Measurements from ENCODE around the gene ARID1B. TPM values are rescaled to one million over a fixed set of nuclear protein-coding genes. Genes with fewer than 3 reads are reported as not detected.
A peak's percentile ranks its signal among the peaks of the same experiment; 100 is the strongest.

Gene ARID1B
- total RNA-seq, 1 donor from 2014 or later, result 108 TPM

DNA sequence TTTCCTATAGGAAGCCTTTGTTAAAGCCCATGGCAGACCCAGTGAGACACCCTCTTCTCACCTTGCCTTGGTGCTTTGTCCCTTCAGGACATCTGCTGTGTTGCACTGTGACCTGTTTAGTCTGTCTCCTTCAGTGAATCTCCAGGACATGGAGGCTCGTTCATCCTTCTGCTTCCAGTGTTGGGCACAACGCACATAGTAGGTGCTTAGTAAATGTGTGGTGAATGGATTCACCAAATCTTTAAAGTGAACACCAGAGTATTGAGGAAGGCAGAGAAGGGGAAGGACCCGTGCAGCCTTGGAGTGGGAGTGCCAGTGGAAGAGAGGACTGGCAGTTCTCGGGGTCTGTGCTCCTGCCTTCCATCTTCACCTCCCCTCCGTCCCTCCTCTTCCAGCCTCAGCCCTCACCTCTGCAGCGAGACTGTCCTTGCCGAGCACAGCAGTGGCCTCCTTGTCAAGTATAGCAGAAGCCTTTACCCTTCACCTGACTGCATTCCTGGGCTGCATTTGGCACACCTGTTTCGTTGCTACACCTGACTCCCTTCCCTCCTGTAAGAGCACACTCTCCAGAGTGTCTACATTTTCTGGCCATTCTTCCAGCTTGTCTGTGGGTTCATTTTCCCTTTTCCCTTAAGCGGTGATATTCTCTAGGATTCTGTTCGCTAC, 49.2 kb downstream of the ARID1B start:
- no peak for DNase-seq

DNA sequence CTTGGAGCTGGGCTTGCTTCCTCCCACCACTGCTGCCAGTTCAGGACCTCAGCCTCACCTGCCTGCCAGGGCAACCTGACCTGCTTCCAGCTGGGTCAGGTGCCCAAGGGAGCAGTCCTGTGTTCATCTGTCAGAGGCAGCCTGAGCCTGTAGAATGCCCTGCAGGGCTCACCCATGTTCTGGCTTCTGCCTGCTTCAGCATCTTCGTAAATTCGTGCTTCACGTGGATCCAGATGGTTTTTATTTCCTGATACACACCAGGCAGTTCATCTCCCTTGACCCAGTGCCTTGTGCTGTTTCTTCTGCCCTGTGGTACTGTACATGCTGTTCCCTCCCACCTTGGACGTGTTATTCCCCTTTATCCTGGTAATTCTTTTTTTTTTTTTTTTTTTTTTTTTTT, 50.2 kb downstream of the ARID1B start:
- no peak for DNase-seq

DNA sequence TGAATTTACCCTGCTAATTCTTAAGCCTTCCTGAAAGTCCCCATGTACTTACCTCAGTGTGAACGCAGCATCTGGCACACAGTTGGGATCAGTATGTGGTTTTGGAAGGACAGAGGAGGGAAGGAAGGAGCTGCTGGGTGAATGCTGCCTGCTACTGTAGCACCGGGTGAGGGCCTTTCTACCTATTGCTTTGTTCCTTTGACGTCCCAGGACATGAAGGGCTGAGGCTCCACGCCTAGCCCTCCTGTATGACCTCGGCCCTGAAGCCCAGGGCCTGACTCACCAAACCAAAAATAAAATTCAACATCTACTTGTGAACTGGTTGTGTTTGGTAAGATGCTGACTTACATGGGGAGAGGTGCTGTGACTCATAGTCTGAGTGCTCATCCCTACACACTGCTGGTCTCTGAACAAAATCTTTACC, 51.1 kb downstream of the ARID1B start:
- DNase-seq, result no peak

DNA sequence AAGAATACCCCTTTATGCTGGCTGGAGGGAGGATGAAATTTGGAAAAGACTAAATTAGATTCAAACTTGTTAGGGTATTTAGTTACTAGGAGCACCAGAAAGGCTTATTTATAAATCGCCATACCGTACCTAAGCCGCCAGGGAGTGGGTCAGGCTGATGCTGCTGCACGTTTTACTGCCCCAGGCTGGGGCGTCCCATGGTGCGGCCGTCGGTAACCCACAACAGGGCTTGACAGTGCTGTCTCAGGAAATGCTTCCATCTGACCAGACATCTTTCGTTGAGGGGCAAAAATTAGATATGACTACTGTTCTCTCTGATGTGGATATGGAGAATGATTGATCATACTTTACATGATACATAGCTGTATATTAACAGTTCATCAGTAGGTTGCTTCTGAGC, 52.9 kb downstream of the ARID1B start:
- DNase-seq, result no peak

DNA sequence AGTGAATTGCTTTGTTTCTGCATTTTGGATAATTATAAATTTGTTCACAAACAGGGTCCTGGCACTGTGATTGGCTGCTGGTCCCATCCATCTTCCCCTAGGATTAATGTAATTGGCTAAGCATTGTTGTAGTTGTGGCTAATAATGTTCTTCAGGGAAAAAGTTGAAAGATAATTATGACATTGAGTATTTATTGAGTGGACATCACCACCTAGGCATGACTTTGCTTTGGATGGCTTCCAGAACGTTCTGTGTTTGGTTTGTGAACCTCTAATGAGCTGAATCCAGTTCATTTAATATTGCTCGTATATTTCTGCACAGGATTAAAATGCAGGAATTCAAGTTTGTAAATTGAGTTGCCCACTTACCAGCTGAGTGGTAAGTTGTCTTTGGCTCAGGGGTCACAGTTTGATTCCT, 55.1 kb downstream of the ARID1B start:
- no peak for DNase-seq

DNA sequence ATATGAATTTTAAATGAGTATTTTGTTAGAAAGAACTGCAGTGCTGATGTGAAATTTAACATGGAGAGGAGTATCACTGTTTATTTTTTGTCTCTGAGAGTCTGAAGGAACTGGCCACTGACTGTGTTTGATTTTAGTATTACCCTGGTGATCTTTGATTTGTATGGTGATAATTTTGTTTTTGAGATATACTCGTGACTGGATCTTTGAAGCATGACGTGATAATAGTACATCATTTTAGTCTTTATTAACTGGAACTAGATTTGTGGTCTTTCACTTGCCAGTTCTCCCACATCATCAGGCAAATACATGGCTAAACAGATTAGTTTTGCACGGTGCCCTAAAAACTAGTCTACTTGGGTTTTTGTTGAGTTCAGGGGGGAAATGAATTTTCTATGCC, 55.5 kb downstream of the ARID1B start:
- DNase-seq, result no peak

DNA sequence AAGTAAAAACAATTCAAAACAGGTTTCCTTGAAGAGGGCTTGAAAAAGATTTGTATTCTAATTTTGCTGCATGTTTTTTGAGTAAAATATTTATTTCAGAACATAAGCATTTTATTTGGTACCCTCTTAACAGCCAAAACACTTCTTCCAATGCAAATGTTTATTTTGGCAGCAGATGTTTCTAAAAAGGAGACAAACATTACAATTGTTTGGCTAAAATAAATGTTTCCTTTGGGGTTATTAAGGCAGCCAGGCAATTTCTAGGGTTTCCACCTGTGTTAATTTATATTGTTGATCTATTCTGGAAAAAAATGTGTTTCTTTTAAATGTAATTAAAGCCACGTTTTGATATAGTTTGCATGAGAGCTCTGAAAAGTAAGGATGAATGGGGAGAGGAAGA, 56.6 kb downstream of the ARID1B start:
- no peak for DNase-seq

DNA sequence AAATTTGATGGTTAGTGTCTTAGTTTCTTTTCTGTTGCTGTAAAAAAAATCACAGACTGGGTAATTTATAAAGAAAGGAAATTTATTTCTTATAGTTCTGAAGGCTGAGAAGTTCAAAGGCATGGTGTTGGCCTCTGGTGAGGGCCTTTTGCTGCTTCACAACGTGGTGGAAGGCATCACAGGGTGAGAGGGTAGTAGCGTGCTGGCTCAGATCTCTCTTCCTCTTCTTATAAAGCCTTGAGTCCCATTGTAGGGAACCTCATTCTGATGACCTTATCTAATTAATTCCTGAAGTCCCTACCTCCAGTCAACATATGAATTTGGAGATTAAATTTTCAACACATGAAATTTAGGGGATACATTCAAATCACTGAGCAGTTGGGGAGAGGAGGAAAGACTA, 62.0 kb downstream of the ARID1B start:
- no peak for DNase-seq

DNA sequence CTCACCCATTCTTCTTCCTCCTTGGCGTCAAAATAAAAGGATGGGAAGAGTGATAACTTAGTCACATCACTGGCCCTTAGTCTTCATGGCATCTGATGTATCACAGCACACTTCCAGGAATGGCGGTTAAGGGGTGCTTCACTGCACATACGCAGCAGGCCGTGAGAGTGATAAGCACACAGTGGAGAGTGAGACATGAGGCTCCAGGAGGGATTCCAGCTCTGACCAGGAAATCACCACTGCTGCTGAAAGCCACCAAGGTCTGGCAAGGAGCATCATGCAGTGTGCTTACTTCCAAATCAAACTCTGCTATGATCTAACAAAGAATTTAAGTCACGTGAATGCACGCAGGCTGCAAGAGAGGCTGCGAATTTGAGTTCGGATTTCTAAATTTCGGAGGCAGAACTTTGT, 62.4 kb downstream of the ARID1B start:
- DNase-seq, result no peak

DNA sequence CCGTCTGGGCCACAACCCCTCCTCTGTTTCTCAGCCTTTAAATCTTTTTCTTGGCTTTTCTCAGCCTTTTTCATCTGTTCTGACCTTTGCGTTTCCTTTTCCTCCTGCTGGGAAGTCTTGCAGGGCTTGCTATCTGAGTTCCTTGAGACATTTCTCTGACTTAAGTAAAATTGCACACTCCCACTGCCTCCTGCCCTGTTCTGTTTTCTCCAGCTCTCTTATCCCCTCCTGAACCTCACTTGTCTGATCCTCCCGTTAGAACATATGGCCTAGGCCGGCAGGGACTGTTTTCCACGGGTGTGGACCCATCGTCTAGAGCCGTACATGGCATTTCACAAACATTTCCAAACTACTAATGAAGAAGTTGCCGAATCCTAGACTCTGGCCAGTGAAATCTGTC, 63.0 kb downstream of the ARID1B start:
- DNase-seq, result no peak

DNA sequence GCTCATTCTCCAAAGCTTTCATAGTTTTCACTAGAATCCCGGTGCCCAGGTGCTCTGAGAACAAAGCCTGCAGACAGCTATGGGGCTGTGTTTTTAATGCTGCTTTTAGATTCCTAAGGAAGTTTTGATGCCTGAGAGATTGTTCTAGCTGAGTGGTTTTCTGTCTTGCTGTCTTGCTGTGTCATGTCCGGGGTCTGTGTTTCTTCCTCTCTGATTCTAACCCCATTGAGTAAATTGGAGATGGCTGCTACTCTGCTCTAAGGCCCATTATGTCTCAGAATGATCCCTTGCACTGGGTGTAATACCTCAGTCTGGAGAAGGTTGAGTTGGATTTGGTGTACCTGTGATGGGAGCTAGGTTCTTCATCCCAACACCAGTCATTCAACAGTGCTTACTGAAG, 63.4 kb downstream of the ARID1B start:
- no peak for DNase-seq

DNA sequence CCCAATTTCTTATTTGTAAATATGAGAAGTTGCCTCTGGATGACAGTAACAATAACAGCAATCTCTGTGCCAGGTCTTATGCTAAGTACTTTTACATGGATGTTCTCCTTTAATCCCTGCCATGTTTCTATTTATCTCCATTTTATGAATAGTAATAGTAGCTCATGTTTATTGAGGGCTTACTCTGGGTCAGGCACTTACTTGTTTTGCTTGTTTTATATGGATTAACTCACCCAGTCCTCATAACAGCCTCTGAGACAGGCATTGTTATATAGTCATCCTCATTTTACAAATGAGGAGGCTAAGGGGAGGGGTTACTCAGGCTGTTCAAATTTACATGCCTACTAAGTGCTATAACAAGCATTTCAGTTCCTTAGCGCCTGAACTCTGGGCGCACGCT, 64.3 kb downstream of the ARID1B start:
- DNase-seq, result no peak

DNA sequence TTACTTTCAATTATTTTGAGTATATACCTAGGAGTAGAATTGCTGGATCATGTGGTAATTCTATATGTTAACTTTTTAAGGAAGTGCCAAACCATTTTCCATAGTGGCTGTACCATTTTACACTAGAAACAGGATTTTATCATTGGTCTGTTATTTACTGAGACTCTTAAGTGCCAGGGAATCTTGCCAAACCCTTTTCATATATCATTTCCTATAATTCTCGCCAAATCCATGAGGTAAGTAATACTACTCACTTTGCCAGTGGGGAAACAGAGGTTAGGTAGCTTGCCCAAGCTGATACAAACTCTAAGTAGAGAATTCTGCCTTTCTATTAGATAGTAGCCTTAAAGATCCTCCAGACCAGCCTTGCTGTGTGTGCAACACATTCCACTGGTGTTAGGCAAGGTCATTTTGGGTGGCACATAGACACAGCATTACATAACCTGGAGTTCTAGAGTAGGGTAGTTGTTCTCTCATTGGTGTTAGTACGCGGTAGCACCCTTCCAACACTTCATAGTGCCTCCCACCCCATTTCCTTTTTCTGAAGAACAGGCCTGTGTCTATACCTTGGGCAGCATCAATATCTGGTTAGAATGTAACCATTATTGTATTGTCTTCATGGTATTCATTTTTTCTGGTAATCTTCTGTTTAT, 65.5 kb downstream of the ARID1B start:
- no peak for DNase-seq

DNA sequence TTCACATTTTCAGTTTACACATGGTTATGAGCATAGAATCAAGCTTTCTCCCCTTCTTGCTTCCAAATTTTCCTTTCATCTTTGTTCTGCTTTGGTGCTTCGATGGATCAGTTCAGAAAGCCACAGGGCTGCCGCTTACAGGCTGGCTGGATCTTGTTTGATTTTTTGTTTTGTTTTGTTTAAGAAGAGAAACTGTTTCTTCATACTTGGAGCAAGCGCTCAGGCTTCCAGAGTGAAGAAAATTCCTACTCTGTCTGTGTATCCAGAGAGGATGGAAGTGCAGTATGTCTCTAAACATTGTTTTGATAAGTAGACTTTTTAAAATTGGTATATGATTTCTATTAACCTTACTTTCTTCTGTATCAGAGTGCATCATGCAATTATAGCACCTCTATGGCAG, 66.9 kb downstream of the ARID1B start:
- no peak for DNase-seq

DNA sequence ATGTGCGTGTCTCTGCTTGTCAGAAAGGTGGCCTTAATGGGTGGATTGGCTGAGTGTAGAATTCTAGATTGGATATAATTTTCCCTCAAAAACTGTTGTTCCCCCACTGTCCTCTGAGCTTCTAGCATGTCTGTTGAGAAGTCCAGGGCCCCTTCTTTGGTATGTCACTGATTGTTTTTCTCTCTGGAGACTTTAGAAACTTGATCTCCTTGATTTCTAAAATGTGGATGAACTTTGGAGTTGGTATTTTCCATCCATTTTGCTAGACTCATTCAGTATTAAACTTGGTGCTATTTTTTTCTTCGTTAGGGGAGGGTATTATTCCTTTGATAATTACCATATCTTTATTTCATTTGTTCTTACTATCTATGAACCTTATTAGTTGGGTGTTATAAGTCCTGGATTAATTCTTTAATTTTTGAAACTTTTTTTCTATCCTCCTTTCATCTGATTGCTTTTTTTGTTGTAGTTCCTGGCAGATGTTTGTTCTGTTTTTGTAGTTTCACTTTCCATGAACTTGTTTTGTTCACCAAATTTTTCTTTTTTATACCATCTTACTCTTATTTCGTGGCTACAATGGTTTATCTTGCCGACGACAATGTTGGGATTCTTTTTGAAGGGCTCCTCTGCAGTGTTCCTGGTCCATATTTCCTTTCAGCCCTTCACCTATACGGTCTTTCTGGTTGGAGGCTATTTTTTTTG, 68.4 kb downstream of the ARID1B start:
- no peak for DNase-seq

DNA sequence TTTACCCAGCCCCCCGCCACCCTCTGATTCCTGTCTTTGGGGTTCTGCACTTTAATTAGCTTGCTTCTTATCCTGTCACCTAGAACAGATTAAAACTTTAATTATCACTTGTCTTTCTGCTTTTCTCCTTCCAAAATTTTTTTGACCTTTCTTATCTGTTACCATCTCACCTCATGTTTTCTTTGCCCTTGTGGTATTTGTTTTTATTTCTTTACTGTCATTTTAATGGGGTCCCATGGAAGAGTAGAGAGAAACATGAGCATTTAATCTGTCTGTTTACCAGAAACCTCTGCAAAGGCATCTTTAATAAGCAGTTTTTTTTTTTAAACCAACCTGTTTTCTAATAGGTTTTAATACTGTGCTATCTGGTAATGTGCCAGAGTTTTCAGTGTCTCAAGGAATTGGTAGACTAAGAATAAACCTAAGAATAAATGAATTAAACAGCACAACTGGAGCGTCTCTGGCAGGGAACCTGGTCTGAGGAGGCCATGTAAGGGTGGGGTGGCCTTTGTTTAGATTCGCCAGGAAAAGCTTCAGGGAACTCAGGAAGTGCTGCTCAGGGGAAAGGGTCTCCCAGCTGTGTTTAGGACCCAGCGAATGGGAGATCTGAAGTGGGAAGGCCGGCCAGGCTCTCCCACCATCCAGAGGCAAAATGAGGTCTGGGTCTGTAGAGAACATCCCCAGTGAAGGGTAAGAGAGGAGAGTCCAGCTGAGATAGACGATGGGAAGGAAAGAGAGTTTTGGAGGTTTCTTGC, 69.8 kb downstream of the ARID1B start:
- no peak for DNase-seq

DNA sequence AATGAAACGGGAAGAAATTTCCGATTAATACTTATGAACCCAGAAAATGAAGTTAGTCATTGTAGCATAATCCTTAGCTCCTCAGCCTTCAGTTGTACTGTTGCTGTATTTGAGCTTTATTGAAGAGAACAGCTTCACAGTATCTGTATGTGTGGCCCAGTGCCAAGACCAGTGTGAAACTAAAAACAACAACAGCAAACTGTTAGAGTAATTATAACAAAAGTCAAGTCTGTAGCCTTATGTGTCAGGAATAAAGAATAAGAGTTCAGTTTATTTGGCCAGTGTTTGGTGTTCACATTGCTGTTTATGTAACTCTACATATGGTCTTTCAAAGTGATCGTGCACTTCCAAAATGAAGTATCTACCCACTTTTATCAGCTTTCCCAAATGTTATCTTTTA, 70.9 kb downstream of the ARID1B start:
- peak; percentile 30 for DNase-seq

DNA sequence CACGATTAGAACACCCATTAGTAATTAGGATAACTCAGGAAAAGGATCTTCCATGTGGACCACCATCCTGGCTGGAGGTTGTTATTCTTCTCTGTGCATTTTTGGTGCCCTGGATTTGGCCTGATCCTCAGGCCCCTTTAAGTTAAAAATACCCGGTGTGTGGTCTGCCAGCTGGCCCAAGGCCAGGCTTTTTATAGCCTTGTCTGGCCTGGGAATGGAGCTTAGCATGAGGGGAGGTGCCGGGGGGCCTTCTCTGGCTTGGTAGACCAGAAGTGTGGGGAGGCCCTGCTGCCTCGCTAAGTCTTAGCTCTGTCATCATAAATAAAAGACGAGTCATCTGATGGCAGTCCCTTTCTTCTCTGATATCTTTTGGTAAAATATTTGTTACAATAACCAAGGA, 71.4 kb downstream of the ARID1B start:
- DNase-seq, result peak; percentile 27

DNA sequence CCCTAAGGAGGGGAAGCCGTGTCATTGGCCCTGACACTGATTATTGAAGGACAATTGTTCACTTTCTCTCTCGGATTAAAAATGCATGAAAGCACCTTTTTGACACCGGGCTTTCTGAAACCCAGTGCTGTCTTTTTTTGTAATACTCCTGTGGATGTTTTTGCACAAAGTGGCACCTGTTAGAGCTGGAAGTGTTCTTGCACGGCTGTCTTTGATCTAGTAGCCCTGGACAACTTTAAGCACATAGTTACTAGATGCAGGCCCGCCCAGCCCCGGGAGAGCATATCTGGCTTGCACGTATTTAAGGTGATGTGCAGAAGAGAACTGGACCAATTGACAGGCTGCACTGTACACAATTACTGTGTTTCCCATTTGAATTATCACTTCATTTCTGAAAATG, 72.6 kb downstream of the ARID1B start:
- DNase-seq, result no peak

DNA sequence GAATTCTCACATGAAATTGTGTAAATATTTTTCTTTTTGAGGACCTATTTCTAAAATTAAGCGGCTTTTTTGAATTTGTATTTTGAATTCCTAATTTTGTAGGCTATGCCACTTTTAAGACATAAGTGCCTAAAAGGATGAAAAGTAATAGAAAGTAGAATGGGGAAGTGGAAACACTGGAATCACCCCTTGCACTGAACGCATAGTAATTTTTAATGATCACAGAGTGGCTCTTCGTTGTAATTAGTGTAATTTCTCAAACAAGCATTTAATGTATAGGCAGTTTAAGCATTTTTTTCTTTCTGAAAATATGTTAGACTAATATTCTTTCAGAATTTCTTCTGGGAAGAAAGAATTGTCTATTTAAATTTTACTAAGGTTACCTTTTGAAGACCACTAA, 73.2 kb downstream of the ARID1B start:
- no peak for DNase-seq

DNA sequence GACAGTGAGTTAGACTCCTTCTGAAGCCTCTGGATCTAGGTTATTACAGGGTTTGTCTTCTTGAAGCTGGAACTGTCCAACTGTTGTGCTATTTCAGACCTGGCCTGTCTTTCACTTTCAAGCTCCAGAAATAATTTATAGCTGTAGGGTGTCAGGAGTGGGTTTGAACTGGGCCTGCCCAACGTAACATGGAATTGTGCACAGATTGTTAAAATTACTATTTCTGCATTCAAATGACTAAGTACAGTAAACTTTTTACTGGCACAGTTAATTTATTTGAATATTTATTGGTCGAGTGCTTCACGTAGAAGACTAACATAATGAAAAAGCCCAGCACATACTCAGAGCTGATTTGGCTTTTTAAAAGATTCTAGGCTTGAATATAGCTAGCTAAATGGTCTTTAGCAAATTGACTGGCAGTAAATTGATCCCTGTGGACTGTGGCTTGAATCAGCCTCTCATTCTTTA, 74.3 kb downstream of the ARID1B start:
- DNase-seq, result no peak

DNA sequence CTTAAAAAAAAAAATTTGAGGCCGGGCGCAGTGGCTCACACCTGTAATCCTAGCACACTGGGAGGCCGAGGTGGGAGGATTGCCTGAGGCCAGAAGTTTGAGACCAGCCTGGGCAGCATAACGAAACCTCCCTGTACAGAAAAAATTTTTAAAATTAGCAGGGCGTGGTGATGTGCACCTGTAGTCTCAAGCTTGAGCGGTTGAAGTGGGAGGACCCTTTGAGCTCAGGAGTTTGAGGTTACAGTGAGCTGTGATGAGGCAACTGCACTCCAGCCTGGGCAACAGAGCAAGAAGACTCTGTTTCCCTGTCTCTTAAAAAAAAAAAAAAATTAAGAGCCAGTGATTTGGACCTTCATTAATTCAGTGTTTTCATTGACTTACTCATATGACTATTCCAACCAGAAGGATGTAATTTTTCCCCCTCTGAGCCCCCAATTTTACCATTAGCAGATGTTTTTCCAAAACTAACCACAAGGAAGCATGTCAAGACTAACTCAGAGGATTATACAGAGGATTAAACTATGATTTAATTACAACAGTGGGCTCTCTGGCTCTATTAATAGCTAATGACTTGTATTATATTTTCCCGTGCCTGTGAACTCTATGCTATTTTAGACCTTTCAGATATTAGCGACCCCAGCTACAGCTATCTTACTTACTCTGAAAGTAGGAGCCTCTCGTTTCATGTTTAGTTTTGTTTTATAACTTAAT, 75.1 kb downstream of the ARID1B start:
- no peak for DNase-seq
